NCI-H1436 (cell line): ENCODE measurements around the gene IPPK.
"Not testable (repeated sequence)": the region's sequence is repeated elsewhere in the genome, so short reads cannot be mapped to it uniquely, and the experiment has no call there.

Experiments used
- DNase-seq: peaks from one replicate; lab custom pipeline; 2025; lab: John Stamatoyannopoulos, UW

The IPPK gene

DNA sequence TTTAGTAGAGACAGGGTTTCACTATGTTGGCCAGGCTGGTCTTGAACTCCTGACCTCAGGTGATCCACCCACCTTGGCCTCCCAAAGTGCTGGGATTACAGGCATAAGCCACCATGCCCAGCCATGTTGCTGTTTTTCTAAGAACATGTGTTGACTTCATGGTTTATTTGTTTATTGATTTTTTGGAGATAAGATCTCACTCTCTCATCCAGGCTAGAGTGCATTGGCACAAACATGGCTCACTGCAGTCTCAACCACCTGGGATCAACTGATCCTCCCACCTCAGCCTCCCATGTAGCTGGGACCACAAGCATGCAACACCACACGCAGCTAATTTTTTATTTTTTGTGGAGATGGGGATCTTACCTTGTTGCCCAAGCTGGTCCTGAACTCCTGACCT is 74.9 kb downstream of the IPPK start:
- DNase-seq, result not testable (repeated sequence)

DNA sequence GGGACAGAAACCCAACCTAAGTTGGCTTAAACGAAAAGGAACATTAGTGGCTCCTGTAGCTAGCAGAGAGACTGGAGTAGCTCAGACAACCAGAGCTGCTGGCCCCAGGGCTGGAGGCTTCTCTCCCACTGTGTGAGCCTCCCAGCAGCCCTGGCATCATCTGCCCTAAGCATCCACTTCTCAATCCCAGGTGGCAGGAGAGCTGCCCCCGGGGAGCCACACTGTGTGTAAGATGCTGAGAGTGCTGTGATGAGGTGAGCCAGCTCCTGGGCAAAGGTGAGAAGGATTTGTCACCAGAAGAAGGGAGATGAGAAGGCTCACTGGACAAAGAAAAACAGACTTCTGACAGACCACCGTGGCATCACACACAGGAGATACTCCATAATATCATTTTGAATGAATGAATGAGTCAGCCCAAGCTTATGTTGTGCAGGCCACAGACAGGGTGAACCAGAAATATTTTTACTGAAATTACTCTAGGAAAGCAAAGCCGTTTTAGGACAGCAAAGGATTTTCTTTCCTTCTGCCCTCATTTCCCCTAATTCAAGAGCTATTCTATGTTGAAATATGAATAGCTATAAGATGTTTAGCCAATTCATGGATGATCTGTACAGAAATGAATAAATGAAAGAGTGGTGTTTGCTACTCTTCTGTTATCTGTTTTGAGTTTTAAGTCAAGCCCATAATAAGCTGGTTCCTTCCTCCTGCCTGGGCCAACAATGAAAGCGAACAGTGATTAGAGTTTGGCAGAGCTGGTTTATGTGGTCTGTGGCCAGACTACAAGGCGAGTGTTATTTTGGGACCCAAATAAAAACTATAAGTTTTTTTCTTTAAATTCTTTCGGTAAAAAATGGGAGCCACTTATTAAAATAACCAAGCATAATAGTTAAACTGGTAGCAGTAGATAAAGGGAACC is 76.7 kb downstream of the IPPK start:
- no peak for DNase-seq

DNA sequence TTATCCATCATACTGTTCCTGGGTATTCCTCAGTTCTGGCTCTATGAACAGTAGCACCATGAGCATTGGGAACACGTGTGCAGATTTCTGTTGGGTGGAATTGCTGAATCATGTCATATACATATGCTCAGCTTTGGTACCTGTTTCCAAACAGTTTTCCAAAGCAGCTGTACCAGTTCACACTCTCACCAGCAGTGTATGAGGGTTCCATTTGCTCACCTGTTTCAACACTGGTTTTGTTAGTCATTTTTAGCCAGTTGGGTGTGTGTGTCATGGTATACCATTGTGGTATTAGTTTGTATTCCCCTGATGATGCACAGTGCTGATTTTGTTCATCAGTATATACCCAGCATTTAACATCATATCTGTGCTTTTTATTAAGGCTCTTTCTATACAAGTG is 77.4 kb downstream of the IPPK start:
- no peak for DNase-seq

DNA sequence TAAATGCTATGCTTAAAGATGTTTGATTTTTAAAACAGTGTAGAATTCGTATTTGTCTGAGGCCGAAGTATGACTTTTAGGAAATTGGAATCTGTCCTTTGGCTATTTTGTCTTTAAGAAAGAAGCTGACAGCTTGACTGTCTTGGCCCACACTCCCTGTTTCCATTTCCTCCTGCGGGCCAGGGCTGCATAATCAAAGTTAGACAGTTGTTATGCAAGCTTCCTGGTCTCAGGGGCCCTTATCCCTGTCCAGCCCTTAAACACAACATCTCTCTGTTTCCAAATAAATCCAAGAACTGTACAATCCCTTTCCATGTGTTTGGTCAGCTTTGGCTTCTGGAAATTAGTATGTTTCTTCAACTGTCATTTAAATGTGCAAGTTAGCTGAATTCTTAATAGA is 79.6 kb downstream of the IPPK start:
- DNase-seq, result no peak

DNA sequence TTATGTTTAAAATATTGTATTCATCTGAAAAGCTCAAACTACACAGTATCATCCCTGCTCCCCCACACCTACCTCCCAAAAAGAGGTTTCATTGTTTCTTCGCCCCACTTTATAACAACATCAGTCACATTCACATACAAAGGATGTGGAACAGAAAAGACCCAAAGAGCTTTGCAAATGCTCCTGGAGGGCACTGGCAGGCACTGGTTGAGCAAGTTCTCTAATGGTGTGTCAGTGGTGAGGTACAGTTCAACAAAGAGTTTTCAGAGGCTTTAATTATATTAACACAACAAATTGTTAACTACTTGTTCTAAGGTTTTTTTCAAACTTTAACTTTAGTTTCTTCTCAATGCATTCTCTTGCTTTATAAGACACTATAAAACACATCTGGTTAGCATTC is 80.0 kb downstream of the IPPK start:
- no peak for DNase-seq

DNA sequence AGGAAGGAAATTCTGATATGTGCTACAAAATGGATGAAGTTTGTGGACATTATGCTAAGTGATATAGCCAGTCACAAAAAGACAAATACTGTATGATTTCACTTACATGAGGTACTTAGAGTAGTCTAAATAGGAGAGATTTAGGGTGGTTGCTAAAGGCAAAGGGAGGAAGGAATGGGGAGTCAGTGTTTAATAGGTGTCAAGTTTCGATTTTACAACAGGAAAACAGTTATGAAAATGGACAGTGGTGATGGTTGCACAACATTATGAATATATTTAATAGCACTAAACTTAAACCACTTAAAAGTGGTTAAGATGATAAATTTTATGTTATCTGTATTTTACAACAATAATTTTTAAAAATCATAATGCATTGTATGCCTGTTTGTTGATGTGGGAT is 93.8 kb downstream of the IPPK start:
- DNase-seq, result no peak

DNA sequence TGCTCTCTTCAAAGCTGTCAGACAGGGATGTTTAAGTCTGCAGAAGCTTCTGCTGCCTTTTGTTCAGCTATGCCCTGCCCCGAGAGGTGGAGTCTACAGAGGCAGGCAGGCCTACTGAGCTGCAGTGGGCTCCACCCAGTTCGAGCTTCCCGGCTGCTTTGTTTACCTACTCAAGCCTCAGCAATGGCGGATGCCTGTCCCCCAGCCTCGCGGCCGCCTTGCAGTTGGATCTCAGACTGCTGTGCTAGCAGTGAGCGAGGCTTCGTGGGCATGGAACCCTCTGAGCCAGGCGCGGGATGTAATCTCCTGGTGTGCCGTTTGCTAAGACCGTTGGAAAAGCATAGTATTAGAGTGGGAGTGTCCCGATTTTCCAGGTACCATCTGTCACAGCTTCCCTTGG is 96.3 kb downstream of the IPPK start:
- DNase-seq, result not testable (repeated sequence)

DNA sequence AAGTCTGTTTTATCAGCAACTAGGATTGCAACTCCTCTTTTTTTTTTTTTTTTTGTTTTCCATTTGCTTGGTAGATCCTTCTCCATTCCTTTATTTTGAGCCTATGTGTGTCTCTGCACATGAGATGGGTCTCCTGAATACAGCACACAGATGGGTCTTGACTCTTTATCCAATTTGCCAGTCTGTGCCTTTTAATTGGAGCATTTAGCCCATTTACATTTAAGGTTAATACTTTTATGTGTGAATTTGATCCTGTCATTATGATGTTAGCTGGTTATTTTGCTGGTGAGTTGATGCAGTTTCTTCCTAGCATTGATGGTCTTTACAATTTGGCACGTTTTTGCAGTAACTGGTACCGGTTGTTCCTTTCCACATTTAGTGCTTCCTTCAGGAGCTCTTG is 98.1 kb downstream of the IPPK start:
- DNase-seq, result not testable (repeated sequence)

DNA sequence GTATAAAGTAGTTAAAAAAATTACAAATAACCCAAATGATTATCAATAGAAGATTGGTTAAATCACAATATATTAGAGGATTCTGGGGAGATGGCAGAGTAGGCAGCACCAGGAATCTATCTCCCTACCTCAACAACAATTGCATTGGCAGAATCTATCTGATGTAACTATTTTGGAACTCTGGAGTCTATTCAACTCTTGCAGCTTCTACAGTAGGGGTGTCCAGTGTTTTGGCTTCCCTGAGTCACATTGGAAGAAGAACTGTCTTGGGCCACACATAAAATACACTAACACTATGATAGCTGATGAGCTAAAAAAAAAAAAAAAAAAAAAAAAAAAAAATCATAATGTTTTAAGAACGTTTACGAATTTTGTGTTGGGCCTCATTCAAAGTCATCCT is 104.9 kb downstream of the IPPK start:
- DNase-seq, result no peak

DNA sequence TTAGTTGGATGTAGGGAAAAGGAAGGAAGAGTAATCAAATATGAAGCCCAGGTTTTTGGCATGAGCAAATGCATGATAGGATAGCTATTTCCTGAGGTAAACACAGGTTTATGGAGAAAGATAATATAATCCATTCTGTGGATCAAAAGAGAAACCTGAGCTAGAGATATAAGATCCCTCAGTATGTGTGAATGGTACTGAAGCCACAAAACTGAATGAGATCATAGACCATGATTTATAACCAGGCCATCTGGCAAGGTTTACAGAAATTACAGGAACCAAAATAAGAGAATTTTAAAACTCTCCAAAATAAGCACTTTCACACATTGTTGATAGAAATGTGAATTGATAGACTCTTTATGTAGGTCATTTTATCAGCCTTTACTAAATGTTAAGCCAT is 105.4 kb downstream of the IPPK start:
- no peak for DNase-seq
